Sigmoid colon (tissue), 4 donors: ENCODE results near the gene CARD14.

Experiments used
- EP300 ChIP-seq, 4 donors: sonication (generic); formaldehyde crosslinking; IDR thresholded peaks; one replicate each; pipeline ENCODE4 v1.6.1; 2017; ENCODE audit warnings: antibody characterized with exemption in 4 of 4
- POLR2A ChIP-seq, 2 donors: fragments of 450-650 bp; IDR thresholded peaks; one replicate each; pipeline ENCODE4 v1.6.1; 2016; ENCODE audit warnings: antibody characterized with exemption in 2 of 2, mild to moderate bottlenecking in 2 of 2, moderate library complexity in 2 of 2
- POLR2AphosphoS5 ChIP-seq, 4 donors: sonication (generic); formaldehyde crosslinking; IDR thresholded peaks; one replicate each; pipeline ENCODE4 v1.6.1; 2017; ENCODE audit warnings: antibody characterized with exemption in 4 of 4
- TF ChIP-seq, protein P1 (sequence below), 4 experiments: fragments of 450-650 bp in 3 of 4; fragments of 200-600 bp in 1 of 4; IDR thresholded peaks; one replicate each; pipeline ENCODE4 v1.5.1; 2016 to 2019; ENCODE audit warnings: antibody characterized with exemption in 4 of 4, mild to moderate bottlenecking in 3 of 4, moderate library complexity in 2 of 4

DNA sequence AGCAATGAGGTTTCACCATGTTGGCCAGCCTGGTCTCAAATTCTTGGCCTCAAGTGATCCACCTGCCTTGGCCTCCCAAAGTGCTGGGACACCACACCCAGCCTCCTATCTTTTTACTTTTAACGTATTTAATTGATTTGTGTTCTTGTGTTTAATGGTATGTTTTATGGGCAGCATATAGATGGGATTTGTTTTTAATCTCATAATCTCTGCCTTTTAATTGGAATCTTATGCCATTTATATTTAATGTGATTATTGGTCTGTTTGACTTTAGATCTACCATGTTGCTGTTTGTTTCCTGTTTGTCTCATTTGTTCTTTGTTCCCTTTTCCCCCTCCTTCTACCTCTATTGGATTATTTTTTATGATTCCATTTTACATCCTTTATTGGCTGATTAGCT lies 62.6 kb downstream of the CARD14 start:
- TF ChIP-seq POLR2AphosphoS5 (IDR thresholded peaks at IDR 0.05) (no peak), POLR2A (IDR thresholded peaks at IDR 0.05) (no peak), EP300 (IDR thresholded peaks at IDR 0.05) (no peak)
- TF ChIP-seq, protein P1, sequence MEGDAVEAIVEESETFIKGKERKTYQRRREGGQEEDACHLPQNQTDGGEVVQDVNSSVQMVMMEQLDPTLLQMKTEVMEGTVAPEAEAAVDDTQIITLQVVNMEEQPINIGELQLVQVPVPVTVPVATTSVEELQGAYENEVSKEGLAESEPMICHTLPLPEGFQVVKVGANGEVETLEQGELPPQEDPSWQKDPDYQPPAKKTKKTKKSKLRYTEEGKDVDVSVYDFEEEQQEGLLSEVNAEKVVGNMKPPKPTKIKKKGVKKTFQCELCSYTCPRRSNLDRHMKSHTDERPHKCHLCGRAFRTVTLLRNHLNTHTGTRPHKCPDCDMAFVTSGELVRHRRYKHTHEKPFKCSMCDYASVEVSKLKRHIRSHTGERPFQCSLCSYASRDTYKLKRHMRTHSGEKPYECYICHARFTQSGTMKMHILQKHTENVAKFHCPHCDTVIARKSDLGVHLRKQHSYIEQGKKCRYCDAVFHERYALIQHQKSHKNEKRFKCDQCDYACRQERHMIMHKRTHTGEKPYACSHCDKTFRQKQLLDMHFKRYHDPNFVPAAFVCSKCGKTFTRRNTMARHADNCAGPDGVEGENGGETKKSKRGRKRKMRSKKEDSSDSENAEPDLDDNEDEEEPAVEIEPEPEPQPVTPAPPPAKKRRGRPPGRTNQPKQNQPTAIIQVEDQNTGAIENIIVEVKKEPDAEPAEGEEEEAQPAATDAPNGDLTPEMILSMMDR (IDR thresholded peaks at IDR 0.05) = no peak
